Ishikawa (cell line): ENCODE measurements around the gene CDRT15L2.

ENCODE experiments used
- CREB1 ChIP-seq: IDR thresholded peaks from 2 replicates; pipeline ENCODE4 v1.6.1; 2012; ENCODE audit warnings: low read depth
- EP300 ChIP-seq: IDR thresholded peaks from 2 replicates; pipeline ENCODE4 v1.6.1; 2012; ENCODE audit warnings: borderline replicate concordance
- TAF1 ChIP-seq: IDR thresholded peaks from 2 replicates; pipeline ENCODE4 v1.6.1; 2012; ENCODE audit warnings: low read depth, mild to moderate bottlenecking
- YY1 ChIP-seq: IDR thresholded peaks from 2 replicates; pipeline ENCODE4 v1.6.1; 2012; ENCODE audit warnings: low read depth
- ZBTB7A ChIP-seq: IDR thresholded peaks from 2 replicates; pipeline ENCODE4 v1.6.1; 2012; ENCODE audit warnings: low read depth
- TF ChIP-seq, protein P1 (sequence below): IDR thresholded peaks from 2 replicates; pipeline ENCODE4 v1.6.1; 2012

DNA sequence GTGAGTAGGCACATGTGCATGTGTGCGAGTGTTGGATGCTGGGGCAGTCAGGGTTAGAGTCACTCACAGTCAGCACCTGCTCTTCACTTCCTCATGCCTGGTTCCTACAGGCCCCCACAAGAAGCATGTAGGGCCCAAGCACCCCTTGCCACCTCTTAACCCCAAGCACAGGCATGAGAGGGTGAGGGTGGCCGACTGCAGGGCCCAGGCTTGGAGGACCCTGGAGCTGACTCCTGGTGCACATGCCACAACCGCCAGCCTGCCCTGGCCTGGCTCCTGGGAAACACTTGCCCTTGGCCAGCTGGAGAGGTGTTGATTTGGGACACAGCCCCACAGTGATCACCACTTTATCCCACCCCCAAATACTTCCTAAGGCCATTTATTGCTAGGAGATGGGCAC, 16.9 kb upstream of the CDRT15L2 start:
- no peak for TF ChIP-seq YY1
- TF ChIP-seq CREB1, result no peak
- no peak for TF ChIP-seq TAF1
- TF ChIP-seq EP300, result no peak
- TF ChIP-seq, protein P1, sequence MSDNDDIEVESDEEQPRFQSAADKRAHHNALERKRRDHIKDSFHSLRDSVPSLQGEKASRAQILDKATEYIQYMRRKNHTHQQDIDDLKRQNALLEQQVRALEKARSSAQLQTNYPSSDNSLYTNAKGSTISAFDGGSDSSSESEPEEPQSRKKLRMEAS, result no peak
- no peak for TF ChIP-seq ZBTB7A
